GM12801 (cell line): ENCODE measurements around the gene SERPINI1.

Source experiments
- TF ChIP-seq, protein P1 (sequence below): IDR thresholded peaks from one replicate; pipeline ENCODE4 v1.5.1; 2011; ENCODE audit warnings: control low read depth; ENCODE audit not compliant: insufficient read length; ENCODE audit errors: extremely low read depth

Gene SERPINI1

GRCh38 chr3:167743799-167744198 lies 8.3 kb downstream of the SERPINI1 start:
- TF ChIP-seq, protein P1, sequence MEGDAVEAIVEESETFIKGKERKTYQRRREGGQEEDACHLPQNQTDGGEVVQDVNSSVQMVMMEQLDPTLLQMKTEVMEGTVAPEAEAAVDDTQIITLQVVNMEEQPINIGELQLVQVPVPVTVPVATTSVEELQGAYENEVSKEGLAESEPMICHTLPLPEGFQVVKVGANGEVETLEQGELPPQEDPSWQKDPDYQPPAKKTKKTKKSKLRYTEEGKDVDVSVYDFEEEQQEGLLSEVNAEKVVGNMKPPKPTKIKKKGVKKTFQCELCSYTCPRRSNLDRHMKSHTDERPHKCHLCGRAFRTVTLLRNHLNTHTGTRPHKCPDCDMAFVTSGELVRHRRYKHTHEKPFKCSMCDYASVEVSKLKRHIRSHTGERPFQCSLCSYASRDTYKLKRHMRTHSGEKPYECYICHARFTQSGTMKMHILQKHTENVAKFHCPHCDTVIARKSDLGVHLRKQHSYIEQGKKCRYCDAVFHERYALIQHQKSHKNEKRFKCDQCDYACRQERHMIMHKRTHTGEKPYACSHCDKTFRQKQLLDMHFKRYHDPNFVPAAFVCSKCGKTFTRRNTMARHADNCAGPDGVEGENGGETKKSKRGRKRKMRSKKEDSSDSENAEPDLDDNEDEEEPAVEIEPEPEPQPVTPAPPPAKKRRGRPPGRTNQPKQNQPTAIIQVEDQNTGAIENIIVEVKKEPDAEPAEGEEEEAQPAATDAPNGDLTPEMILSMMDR = no peak

- TF ChIP-seq, protein P1 = no peak
Observed at GRCh38 chr3:167749209-167749608, 13.7 kb downstream of the SERPINI1 start.

DNA sequence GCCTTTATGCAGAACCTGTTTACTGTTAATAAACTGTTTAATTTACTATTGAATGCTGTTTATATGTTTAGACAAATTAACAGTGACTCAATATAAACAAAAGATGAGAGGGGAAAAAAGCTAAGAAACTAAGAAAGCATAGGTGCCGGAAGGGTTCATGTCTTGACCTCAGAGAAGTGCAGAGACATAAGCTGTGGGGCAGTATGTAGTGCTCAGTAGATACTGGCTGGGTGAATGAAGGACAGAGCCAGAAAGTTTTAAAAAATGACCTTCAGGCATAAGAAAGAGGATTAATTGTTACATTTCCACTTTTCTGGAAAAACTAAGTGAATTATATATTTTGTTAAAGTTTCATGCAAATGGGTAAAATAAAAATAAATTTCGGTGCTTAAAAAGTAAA lies 14.2 kb downstream of the SERPINI1 start:
- TF ChIP-seq, protein P1 = no peak

GRCh38 chr3:167750272-167750971 lies 14.9 kb downstream of the SERPINI1 start:
- TF ChIP-seq, protein P1 = no peak

DNA sequence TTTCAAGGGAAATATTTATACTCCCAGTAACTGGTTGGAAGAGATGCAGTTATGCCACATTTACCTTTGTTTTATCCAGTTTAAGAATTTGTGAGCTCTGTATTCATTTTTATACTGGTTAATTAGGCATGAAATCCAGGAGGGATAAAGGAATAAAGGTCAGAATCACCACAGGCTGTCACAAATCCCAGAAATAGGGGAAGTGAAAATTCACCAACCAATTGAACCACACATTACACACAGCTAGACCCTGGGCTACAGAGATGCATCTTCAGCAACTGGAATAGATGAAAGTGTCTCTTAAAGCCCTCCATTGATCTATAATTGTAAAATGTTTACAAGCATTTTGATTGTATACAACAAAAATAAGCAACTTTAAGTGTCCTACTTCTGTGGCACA lies 18.5 kb downstream of the SERPINI1 start:
- TF ChIP-seq, protein P1 = no peak

- TF ChIP-seq, protein P1 = no peak
Observed at GRCh38 chr3:167761302-167761701, 25.8 kb downstream of the SERPINI1 start.

- TF ChIP-seq, protein P1 = no peak
Observed at GRCh38 chr3:167762296-167762695, 26.8 kb downstream of the SERPINI1 start.
